Activated CD4-positive, alpha-beta T cell treated with anti-CD3 and anti-CD28 coated beads, Interleukin-2, amount 50 U/mL, for 24 hours (primary cell): Measurements from ENCODE around the gene E2F6.

Experiments
- DNase-seq, 2 donors: peaks; one replicate each; pipeline ENCODE4 v3.0.0-alpha.2; 2020; ENCODE audit warnings: low read depth in 1 of 2, low spot score in 1 of 2

Gene E2F6

GRCh38 chr2:11465485-11466306 is at the start of gene E2F6:
Gene E2F6, minus strand, starts transcription at chr2:11466161. Its CDS starts 282 bp downstream, at chr2:11465879.
- peak; percentile 81 to 86 for DNase-seq

GRCh38 chr2:11515490-11515981 is 49.6 kb upstream of the E2F6 start:
- no peak for DNase-seq

- DNase-seq, result no peak
Observed at GRCh38 chr2:11514904-11515303, 48.9 kb upstream of the E2F6 start.

DNA sequence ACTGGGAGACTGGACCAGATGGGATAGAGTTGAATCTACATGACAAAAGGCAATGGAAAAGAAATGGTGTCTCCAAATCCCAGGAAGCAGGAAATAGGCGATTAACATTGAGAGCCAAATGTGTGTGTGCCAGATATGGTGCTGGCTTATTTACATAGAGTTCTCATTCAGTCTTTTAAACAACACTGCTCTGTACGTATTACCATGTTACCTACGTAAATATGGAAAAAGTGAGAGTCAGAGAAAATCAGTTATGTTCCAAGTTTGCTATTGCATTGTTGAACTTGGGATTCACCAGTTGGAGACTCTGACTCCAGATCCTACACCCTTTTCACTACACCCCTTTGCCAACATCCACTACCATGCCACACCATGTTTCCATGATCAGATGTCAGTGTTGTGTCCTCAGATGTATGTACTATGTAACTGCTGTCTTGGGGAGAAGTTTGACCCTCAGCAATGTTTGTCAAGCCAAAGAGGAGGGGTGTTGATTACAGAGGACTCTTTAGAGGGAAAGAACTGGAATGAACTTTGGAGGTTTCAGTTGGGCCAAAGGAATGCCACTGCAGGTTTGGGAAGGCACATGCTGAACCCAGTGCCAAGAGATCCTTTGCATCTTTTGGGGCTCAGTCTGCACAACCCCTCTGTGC is 48.2 kb upstream of the E2F6 start:
- DNase-seq, result no peak

GRCh38 chr2:11513319-11513718 is 47.4 kb upstream of the E2F6 start:
- no peak for DNase-seq

DNA sequence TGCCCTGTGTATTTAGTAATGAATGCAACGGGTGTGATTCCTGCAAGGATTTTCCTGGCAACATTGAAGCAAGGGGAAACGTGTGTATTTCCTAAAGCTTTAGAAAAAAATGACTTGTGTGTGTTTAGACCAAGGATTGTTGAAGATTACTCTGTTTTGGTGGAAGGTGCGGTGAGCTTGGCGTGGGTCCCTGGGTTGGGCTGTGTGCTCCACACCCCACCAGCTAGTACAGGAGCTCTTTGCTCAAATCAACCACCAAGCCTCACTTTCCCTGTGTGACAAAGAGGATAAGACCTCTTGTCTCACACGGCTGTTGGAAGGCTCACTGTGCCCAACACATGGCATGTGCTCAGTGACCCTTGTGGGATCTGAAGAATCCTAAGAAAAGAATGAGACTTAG is 46.5 kb upstream of the E2F6 start:
- no peak for DNase-seq

- no peak for DNase-seq
Observed at GRCh38 chr2:11509657-11510360, 43.8 kb upstream of the E2F6 start.

DNA sequence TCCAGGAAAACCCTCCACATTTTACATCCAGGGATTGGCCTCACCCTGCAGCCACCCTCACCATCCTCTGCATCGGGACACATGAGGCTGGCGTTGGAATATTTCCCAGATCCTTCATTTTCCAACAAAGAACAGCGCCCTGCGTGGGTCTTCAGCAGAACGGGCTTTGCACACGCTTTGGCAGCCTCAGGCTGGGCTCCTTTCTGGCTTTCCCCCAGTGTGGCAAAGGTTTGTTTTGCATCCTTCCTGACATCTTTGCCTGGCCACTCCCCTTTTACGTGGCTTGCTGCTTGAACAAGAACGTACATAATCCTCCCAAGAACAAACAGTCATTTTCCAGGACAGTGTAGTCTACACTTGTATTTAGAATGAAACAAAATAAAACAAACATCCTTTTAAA is 42.3 kb upstream of the E2F6 start:
- DNase-seq, result no peak

GRCh38 chr2:11507517-11507916 is 41.6 kb upstream of the E2F6 start:
- no peak for DNase-seq

GRCh38 chr2:11506611-11506969 is 40.6 kb upstream of the E2F6 start:
- DNase-seq, result no peak

GRCh38 chr2:11505652-11506610 is 40.0 kb upstream of the E2F6 start:
- no peak for DNase-seq

DNA sequence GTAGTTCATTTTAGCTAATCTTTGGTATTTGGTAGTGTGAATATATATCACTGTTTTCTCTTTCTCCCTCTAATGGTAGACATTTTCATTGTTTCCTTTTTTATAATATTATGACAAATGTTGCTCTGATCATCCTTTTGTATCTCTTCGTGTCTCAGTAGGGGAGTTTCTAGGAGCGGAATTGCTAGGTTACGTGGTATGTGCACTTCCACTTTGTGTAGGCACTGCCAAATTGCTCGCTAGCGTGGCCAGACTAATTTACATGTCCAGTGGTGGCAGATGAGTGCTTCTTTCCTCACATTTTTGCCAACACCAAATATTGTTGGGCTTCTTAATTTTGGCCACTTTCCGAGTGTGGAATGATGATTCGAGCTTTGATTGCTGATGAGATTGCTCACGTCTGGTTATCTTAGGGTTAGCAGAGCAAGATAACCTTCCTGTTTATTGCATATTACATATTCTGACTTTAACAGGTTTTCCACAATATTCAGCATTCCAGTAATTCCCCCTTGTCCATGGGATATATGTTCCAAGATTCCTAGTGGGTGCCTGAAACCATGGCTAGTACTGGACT is 37.5 kb upstream of the E2F6 start:
- no peak for DNase-seq

DNA sequence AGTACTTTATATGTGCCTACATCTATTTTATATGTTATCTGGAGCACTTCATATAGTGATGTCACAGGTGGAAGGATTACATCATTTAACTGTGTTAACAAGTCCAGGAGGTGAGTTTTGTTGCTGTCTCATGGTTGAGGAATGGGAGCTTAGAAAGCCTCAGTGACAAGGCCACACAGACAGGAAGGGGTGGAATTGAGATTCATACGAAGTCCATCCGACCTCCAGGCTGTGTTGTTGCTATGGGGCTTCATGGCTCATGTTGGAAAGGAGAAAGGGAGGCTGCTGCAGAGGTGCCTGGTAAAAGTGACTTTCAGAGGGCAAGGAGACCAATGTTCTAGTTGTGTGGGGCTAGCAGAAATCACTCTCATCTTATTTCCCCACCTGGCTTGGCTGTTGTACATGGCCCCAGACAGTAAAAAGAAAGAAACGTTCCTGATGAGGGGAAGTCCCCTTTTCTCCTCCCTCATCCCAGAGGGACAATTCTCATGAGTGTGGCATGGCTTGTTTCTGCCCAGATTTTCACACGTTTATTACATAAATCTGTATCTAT is 36.9 kb upstream of the E2F6 start:
- no peak for DNase-seq

GRCh38 chr2:11500702-11501303 is 34.8 kb upstream of the E2F6 start:
- no peak for DNase-seq

GRCh38 chr2:11499081-11499743 is 33.3 kb upstream of the E2F6 start:
- no peak for DNase-seq

DNA sequence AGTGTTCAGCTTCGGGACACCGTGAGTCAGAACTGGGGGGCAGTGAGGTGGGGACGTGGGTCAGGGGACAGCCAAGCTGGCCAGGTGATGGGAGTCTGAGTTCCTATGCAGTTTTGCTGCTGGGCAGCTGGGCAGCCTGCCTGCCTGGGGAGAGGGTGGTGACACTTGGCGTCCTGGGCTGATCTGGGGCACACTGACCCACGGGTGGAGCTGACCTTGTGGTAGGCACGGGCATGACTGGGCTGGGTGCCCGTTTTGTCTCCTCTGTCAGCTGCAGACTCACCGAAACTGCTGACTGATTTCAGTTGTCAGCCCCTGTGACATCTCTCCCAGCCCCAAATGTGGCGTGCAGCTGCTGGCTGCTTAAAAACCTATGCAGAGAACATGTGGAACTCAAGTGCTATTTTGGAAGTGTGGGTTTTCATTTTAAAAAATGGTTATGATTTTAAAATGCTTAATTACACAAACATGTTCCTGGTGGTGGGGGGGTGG is 32.6 kb upstream of the E2F6 start:
- no peak for DNase-seq

- no peak for DNase-seq
Observed at GRCh38 chr2:11495844-11496681, 30.1 kb upstream of the E2F6 start.

DNA sequence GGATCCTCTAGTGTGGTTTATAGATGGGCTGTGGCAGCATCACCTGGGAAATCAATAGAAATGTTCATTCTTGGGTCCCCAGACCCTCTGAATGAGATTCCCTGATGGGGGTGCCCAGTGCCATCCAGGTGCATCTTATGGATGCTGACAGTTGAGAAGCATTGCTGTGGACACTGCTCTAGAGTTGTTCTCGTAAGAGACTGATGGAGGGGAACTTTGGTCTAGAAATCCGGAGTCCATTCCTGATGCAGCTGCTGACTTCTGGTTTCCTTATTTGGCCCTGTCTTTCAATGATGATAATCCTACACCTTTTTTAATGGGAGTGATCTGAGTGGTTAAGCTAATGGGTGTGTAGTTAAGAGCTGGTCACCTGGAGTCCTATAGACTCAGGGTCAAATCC is 28.3 kb upstream of the E2F6 start:
- no peak for DNase-seq
